Pancreas (tissue), 10 donors: ENCODE measurements around the gene DSCAM. TPM values are rescaled to one million over a fixed set of nuclear protein-coding genes. Genes with fewer than 3 reads are reported as not detected.
A peak's percentile ranks its signal among the peaks of the same experiment; 100 is the strongest.

Experiments used
- ATAC-seq, 4 donors: fragments of 200-7000 bp; cut with Tn5 transposase; one replicate each; pipeline versions ENCODE4 v1.8.0 to v1.9.1; 2020; ENCODE audit warnings: mild to moderate bottlenecking in 4 of 4, moderate library complexity in 4 of 4
- DNase-seq, 6 donors: peaks; one replicate each; pipeline ENCODE4 v3.0.0-alpha.2; 2020
- FAIRE-seq: peaks from 2 replicates; lab custom pipeline; 2012; peaks lifted over from hg19 to GRCh38; lab: Jason Lieb, UNC
- H3K27ac ChIP-seq, 4 donors: fragments of 200-600 bp; sonication (generic); 1 replicate in 3 of 4; 2 replicates in 1 of 4; pipeline versions ENCODE4 v1.5.0 to v1.8.0; 2020
- H3K27me3 ChIP-seq, 4 donors: fragments of 200-600 bp; one replicate each; pipeline ENCODE4 v1.8.0; 2021
- H3K36me3 ChIP-seq, 3 donors: fragments of 200-600 bp; sonication (generic) in 1 of 3; one replicate each; pipeline versions ENCODE4 v1.5.0 to v1.8.0; 2020 to 2021
- H3K4me1 ChIP-seq, 3 donors: fragments of 200-600 bp; one replicate each; pipeline ENCODE4 v1.8.0; 2021
- H3K4me3 ChIP-seq, 4 donors: fragments of 200-600 bp; sonication (generic) in 2 of 4; one replicate each; pipeline versions ENCODE4 v1.5.0 to v1.8.0; 2020 to 2021
- H3K9me3 ChIP-seq, 4 donors: fragments of 200-600 bp; one replicate each; pipeline ENCODE4 v1.8.0; 2021
- WGBS, 2 donors: extraction: QIAGEN DNeasy Blood & Tissue Kit; methylation state at CpG; one replicate each; pipeline ENCODE4 v1.1.7; 2013; 5-methylcytosine and 5-hydroxymethylcytosine counted together
- intact Hi-C, 3 donors: fragments of 100-400 bp; cut with DNase I; formaldehyde crosslinking; loops; one replicate each; pipeline versions ENCODE4 v1.11.1 to v1.14.2; 2022
- polyA plus RNA-seq, 2 donors: library from polyadenylated mRNA; stranded (reverse); fragments of 200-250 nt; gene quantifications; one replicate each; pipeline ENCODE4 v1.2.3, GENCODE V29; 2013
- total RNA-seq, 6 donors: library from RNA; stranded (reverse); fragmentation: NEBNext Ultra II Directional in 4 of 6; extraction: Animal tissue kit (Norgen Biotek cat#: 25700) in 4 of 6; gene quantifications; one replicate each; pipeline versions ENCODE4 v1.2.1 to v1.2.4, GENCODE V29; 2021 to 2023
- TF ChIP-seq, protein P1 (sequence below), 4 donors: fragments of 200-600 bp; sonication (generic) in 3 of 4; IDR thresholded peaks; one replicate each; pipeline versions ENCODE4 v1.5.0 to v1.8.0; 2021; ENCODE audit warnings: antibody characterized with exemption in 4 of 4
- donor health status: healthy with polysubstance abuse.
- donor health status: DM: no; HTN: no; CAD: no; lungs with moderate emphysema.
- donor health status: DM: no; HTN: no; CAD: no.
- donor health status: control.
- donor health status: control.
- donor health status: Bipolar disorder and iron deficiency.
- donor health status: DM: yes; HTN: yes; CAD: no.
- donor health status: DM: no; HTN: no; CAD: no.
- donor health status: DM: no; HTN: no; CAD: no.
- donor health status: DM: yes; HTN: yes; CAD: no.

The DSCAM gene
- total and polyA plus RNA-seq, 8 donors: 0.05 to 0.77 (median 0.14) TPM

DNA sequence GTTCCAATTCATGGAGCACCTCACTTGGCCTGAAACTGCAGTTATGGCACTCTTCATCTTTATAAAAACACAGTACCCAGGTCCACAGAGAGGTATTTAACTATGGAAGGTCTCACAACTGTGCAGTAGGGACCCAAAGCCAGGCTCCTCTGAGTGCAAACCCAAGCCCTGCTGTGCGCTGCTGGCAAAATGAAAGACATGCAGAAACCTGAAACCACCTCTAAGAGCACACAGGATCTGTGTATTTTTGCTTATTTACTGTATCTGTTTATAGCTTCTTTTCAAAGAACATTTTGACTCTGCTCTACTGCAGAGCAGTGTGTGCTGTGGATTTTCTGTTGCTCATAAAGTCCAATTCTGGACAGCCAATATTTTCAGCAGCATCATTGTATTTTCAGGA lies 166.6 kb downstream of the DSCAM start:
- 95 to 97% methylated on average over 1 of the region's 1 CpG for WGBS, 2 donors
- H3K4me3 ChIP-seq: no peak overlapping the region
- H3K27me3 ChIP-seq: no peaks in the 10 kb centered on the region
- FAIRE-seq (no peak), DNase-seq (no peak), ATAC-seq (no peak)
- H3K36me3 ChIP-seq: no peaks in the 10 kb centered on the region
- TF ChIP-seq, protein P1, sequence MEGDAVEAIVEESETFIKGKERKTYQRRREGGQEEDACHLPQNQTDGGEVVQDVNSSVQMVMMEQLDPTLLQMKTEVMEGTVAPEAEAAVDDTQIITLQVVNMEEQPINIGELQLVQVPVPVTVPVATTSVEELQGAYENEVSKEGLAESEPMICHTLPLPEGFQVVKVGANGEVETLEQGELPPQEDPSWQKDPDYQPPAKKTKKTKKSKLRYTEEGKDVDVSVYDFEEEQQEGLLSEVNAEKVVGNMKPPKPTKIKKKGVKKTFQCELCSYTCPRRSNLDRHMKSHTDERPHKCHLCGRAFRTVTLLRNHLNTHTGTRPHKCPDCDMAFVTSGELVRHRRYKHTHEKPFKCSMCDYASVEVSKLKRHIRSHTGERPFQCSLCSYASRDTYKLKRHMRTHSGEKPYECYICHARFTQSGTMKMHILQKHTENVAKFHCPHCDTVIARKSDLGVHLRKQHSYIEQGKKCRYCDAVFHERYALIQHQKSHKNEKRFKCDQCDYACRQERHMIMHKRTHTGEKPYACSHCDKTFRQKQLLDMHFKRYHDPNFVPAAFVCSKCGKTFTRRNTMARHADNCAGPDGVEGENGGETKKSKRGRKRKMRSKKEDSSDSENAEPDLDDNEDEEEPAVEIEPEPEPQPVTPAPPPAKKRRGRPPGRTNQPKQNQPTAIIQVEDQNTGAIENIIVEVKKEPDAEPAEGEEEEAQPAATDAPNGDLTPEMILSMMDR (IDR thresholded peaks at IDR 0.05): no peak
- intact Hi-C loops: no loop called here
- no peak overlapping the region for H3K27ac ChIP-seq
- no peaks in the 10 kb centered on the region for H3K4me1 ChIP-seq
- H3K9me3 ChIP-seq: no peaks in the 10 kb centered on the region

DNA sequence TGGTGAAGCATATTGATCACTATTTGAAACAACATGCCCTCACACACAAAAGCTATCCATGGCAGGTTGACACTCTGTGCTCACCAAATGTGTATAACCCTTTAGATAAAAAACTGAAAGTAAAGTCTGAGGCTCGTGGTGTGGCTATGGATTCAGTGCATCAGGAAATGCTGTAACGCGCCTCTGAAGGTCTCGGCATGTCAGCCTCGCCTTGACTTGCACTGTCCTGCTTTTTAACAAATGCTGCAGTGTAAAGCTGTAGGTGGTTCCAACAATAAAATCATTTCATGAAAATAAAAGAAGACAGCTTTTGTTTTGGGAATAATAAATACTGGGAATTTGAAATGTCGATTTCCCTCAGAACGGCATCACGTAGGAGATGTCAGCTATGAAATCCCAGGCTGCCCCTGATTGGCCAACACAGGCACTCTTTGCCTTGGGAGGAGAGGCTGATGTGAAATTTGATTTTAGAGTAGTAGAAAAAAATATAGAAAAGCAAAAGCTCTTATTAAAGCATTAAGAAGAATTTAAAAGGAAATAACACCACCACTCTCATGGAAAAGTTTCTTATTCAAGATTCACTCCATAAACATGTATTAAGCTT lies 168.2 kb downstream of the DSCAM start:
- no peak for DNase-seq
- intact Hi-C loops: no loop called here
- no peak for FAIRE-seq
- no peaks in the 10 kb centered on the region for H3K27me3 ChIP-seq
- H3K4me1 ChIP-seq: no peaks in the 10 kb centered on the region
- H3K27ac ChIP-seq: no peak overlapping the region
- TF ChIP-seq, protein P1 (IDR thresholded peaks at IDR 0.05): no peak
- ATAC-seq: no peak
- no peaks in the 10 kb centered on the region for H3K9me3 ChIP-seq
- WGBS, 2 donors: 79 to 80% methylated on average over 8 of the region's 8 CpGs
- no peak overlapping the region for H3K4me3 ChIP-seq
- H3K36me3 ChIP-seq: no peaks in the 10 kb centered on the region

- ATAC-seq: peak in 2 of 4 donors; percentile 32 to 71
- intact Hi-C loops: no loop called here
- no peaks in the 10 kb centered on the region for H3K9me3 ChIP-seq
- H3K4me3 ChIP-seq: no peak overlapping the region
- TF ChIP-seq, protein P1 (IDR thresholded peaks at IDR 0.05): no peak
- 55 to 59% methylated on average over 8 of the region's 8 CpGs for WGBS, 2 donors
- no peaks in the 10 kb centered on the region for H3K4me1 ChIP-seq
- DNase-seq: no peak
- no peak for FAIRE-seq
- H3K27me3 ChIP-seq: no peaks in the 10 kb centered on the region
- no peaks in the 10 kb centered on the region for H3K36me3 ChIP-seq
- H3K27ac ChIP-seq: no peak overlapping the region
Measured at GRCh38 chr21:40675017-40675416, 171.9 kb downstream of the DSCAM start.

DNA sequence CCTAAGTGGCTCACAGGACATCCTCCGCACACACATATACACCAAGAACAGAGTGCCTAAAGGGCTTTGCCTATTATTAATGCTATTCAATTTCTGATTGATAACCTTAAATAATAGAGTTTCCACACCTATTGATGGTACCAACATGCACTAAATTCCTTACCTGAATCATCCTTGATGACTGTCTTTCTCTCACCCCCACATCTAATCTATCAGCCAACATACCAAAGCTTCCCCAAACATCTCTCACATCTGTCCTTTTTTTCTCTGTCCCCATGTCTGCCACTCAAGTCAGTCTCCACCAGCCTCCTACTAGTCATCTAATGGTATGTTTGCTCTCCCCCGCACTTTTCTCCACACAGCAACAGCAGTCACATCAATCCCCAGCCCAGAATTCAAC lies 174.4 kb downstream of the DSCAM start:
- Histone ChIP-seq H3K36me3 (no peaks in the 10 kb centered on the region), H3K27me3 (no peaks in the 10 kb centered on the region), H3K9me3 (no peaks in the 10 kb centered on the region), H3K4me3 (no peak overlapping the region), H3K4me1 (no peaks in the 10 kb centered on the region), H3K27ac (no peak overlapping the region)
- DNase-seq (no peak), FAIRE-seq (no peak), ATAC-seq (no peak)
- 71 to 76% methylated on average over 2 of the region's 2 CpGs for WGBS, 2 donors
- intact Hi-C loops: no loop called here
- TF ChIP-seq, protein P1 (IDR thresholded peaks at IDR 0.05): no peak

GRCh38 chr21:40671716-40672115 lies 175.2 kb downstream of the DSCAM start:
- TF ChIP-seq, protein P1 (IDR thresholded peaks at IDR 0.05): no peak
- H3K36me3 ChIP-seq: no peaks in the 10 kb centered on the region
- no peak for DNase-seq
- no peak for ATAC-seq
- no peaks in the 10 kb centered on the region for H3K27me3 ChIP-seq
- intact Hi-C loops: no loop called here
- H3K9me3 ChIP-seq: no peaks in the 10 kb centered on the region
- no peak overlapping the region for H3K4me3 ChIP-seq
- 90 to 98% methylated on average over 2 of the region's 2 CpGs for WGBS, 2 donors
- FAIRE-seq: no peak
- H3K4me1 ChIP-seq: no peaks in the 10 kb centered on the region
- H3K27ac ChIP-seq: no peak overlapping the region
